Right lobe of liver (tissue), 6 donors: ENCODE data around the gene MRAP. TPM values are rescaled to one million over a fixed set of nuclear protein-coding genes. Genes with fewer than 3 reads are reported as not detected.

Experiments used
- ATAC-seq, 4 donors: fragments of 200-7000 bp; cut with Tn5 transposase; one replicate each; pipeline ENCODE4 v1.9.1; 2020; ENCODE audit warnings: mild to moderate bottlenecking in 4 of 4, moderate library complexity in 4 of 4
- DNase-seq, 3 donors: peaks; one replicate each; pipeline ENCODE4 v3.0.0-alpha.2; 2020
- H3K27ac ChIP-seq, 3 donors: fragments of 200-600 bp; one replicate each; pipeline ENCODE4 v1.8.0; 2022
- H3K27me3 ChIP-seq, 2 donors: fragments of 200-600 bp; one replicate each; pipeline ENCODE4 v1.8.0; 2022
- H3K36me3 ChIP-seq, 4 donors: fragments of 200-600 bp; sonication (generic) in 1 of 4; one replicate each; pipeline versions ENCODE4 v1.5.1 to v1.8.0; 2017 to 2022; ENCODE audit warnings: control low read depth in 1 of 4
- H3K4me1 ChIP-seq, 4 donors: fragments of 200-600 bp; sonication (generic) in 1 of 4; one replicate each; pipeline versions ENCODE4 v1.5.1 to v1.8.0; 2017 to 2022; ENCODE audit warnings: control low read depth in 1 of 4
- H3K4me3 ChIP-seq, 3 donors: fragments of 200-600 bp; one replicate each; pipeline ENCODE4 v1.8.0; 2022
- H3K9me3 ChIP-seq, 4 donors: fragments of 200-600 bp; sonication (generic) in 1 of 4; one replicate each; pipeline versions ENCODE4 v1.5.1 to v1.8.0; 2017 to 2022; ENCODE audit warnings: control low read depth in 1 of 4
- POLR2A ChIP-seq: fragments of 450-650 bp; IDR thresholded peaks from one replicate; pipeline ENCODE4 v1.6.1; 2017; ENCODE audit warnings: antibody characterized with exemption, mild to moderate bottlenecking
- WGBS: methylation state at CpG from one replicate; pipeline ENCODE4 v1.1.6; 2018; ENCODE audit warnings: low coverage, low lambda C conversion rate; ENCODE audit not compliant: insufficient coverage; ENCODE audit errors: missing lambda C conversion rate; 5-methylcytosine and 5-hydroxymethylcytosine counted together
- intact Hi-C, 2 donors: fragments of 100-400 bp; cut with DNase I; formaldehyde crosslinking; loops; one replicate each; pipeline versions ENCODE4 v1.11.2 to v1.14.1; 2022
- total RNA-seq, 6 experiments: library from RNA; depleted of rRNA in 2 of 6; stranded (reverse); fragments of >200 nt in 2 of 6; fragmentation: NEBNext Ultra II Directional in 3 of 6; extraction: Animal tissue kit (Norgen Biotek cat#: 25700) in 3 of 6; gene quantifications; one replicate each; pipeline versions ENCODE4 v1.1.0 to v1.2.4, GENCODE V29; 2016 to 2023
- TF ChIP-seq, protein P1 (sequence below), 4 donors: fragments of 200-600 bp in 3 of 4; fragments of 450-650 bp in 1 of 4; IDR thresholded peaks; one replicate each; pipeline versions ENCODE4 v1.5.1 to v1.8.0; 2016 to 2022; ENCODE audit warnings: antibody characterized with exemption in 4 of 4, mild to moderate bottlenecking in 2 of 4
- donor health status: DM: no; HTN: yes; CAD: no.
- donor health status: DM: no; HTN: no; CAD: no.
- donor health status: DM: no; HTN: no; CAD: no.
- donor health status: DM: no; HTN: yes; CAD: no.
- donor health status: DM: no; HTN: yes; CAD: no.

MRAP gene
- total RNA-seq, 6 experiments from 2014 or later = 0.37 to 3.0 (median 1.7) TPM; not detected in 1

DNA sequence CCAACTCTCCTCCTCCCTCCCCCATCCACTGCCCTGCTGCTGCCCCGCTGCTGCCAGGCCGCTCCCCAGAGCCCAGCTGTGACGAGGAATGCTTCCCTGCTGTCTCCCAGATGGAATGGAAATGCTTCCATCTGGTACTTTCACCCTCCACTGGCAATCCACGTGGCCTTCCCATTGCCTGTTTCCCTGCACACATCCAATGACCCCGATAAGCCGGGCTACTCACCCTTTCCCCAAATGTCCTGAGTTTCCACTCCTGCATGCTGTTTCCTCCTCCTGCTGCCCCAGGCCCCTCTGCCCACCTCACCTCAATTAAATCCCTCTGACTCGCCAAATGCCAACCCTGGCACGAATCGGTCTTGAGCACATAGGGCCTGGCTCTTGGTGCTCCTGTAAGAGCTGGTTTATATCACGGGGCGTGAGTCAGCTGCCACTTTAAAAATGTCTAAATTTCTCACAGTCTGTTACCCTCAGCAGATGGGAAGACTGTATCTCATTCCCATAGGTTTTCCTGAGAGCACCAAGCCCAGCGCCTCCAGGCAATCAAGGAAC is 36.4 kb downstream of the MRAP start:
- DNase-seq = peak in 1 of 3 donors; percentile 32
- TF ChIP-seq, protein P1, sequence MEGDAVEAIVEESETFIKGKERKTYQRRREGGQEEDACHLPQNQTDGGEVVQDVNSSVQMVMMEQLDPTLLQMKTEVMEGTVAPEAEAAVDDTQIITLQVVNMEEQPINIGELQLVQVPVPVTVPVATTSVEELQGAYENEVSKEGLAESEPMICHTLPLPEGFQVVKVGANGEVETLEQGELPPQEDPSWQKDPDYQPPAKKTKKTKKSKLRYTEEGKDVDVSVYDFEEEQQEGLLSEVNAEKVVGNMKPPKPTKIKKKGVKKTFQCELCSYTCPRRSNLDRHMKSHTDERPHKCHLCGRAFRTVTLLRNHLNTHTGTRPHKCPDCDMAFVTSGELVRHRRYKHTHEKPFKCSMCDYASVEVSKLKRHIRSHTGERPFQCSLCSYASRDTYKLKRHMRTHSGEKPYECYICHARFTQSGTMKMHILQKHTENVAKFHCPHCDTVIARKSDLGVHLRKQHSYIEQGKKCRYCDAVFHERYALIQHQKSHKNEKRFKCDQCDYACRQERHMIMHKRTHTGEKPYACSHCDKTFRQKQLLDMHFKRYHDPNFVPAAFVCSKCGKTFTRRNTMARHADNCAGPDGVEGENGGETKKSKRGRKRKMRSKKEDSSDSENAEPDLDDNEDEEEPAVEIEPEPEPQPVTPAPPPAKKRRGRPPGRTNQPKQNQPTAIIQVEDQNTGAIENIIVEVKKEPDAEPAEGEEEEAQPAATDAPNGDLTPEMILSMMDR (IDR thresholded peaks at IDR 0.05) = no peak
- TF ChIP-seq POLR2A = no peak
- 86% methylated on average over 12 of the region's 12 CpGs for WGBS
- Histone ChIP-seq H3K27me3 (no peaks in the 10 kb centered on the region), H3K4me3 (no peak overlapping the region), H3K27ac (no peak overlapping the region), H3K4me1 (no peaks in the 10 kb centered on the region), H3K9me3 (no peaks in the 10 kb centered on the region), H3K36me3 (peaks cover 3 to 49% (median 14%) of the 10 kb centered on the region in 4 donors)
- intact Hi-C loops = no loop called here
- ATAC-seq = peak in 1 of 4 donors; percentile 11

DNA sequence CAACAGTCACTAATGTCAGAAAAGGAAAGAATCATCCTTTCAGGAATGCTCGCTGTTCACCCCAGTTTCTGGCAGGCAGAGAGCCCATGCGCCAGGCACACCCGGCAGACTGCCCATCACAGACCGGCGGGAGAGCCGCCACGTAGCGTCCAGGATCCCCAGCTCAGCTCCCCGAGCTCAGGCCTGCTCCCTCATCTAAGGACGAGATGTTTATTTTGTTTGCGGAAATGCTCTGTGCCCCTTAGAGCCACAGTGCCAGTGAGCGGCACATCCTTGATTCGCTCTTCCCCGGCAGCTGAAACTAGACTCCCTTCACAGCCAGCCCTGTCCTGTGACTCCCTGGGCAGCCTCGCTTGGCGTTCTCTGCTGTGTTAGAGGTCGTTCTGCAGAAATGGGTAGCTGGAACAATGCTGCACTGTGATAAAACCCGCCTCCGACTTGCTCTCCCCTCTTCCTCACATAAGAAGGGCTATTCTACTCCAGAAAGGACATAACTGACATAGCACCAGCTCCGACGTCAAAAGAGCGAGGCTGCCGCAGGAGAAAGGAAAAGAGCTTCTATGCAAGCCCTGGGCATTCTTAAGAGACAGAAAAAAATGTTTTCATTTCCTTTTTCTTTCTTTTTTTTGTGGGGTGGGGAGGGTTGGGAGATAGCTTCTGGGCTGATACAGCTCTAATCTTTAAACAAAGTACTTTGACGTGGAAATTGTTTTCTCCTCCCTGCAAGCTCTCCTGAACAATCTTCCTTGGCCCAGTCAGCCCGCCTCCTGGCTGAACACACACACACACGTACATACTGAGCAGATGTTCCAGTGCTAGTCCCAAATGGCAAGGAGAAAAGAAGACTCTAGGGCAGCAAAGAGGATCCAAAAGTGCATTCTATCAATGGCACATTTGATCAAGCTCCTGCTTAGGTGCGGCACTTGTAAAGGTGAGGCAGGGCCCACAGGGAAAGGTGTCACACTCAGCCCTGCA is 37.2 kb downstream of the MRAP start:
- peaks cover 3 to 57% (median 16%) of the 10 kb centered on the region in 4 donors for H3K36me3 ChIP-seq
- WGBS = 86% methylated on average over 16 of the region's 27 CpGs
- no peak overlapping the region for H3K4me3 ChIP-seq
- ATAC-seq (peak in 2 of 4 donors; percentile 21 to 37), DNase-seq (peak in 1 of 3 donors; percentile 30)
- no peak for TF ChIP-seq POLR2A
- TF ChIP-seq, protein P1 (IDR thresholded peaks at IDR 0.05) = no peak
- H3K9me3 ChIP-seq = no peaks in the 10 kb centered on the region
- H3K27me3 ChIP-seq = no peaks in the 10 kb centered on the region
- no peaks in the 10 kb centered on the region for H3K4me1 ChIP-seq
- H3K27ac ChIP-seq = no peak overlapping the region
- intact Hi-C loops = no loop called here

DNA sequence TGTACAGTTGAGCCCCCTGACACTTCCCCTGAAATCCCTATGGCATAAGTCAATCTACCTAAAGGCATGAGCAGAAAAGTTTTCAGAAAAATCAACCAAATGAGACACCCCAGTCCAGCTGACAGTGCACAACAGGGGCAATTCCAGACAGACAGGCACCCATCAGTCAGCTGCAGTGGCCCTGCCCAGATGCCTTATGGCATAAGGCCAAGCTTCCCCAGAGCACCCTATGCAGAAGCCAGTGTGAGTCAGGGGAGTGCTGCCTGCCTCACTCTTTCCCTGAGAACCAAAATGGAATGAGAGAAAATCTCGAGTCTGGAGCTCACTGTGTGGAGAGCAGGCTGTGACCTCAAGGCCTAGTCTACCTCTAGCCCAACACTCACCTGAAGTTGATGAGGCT is 38.1 kb downstream of the MRAP start:
- H3K4me1 ChIP-seq = no peaks in the 10 kb centered on the region
- DNase-seq = peak in 1 of 3 donors; percentile 29
- H3K27me3 ChIP-seq = no peaks in the 10 kb centered on the region
- no peak overlapping the region for H3K27ac ChIP-seq
- TF ChIP-seq, protein P1 (IDR thresholded peaks at IDR 0.05) = no peak
- no peak for TF ChIP-seq POLR2A
- peaks cover 0 to 63% (median 17%) of the 10 kb centered on the region in 4 donors for H3K36me3 ChIP-seq
- H3K4me3 ChIP-seq = no peak overlapping the region
- intact Hi-C loops = no loop called here
- H3K9me3 ChIP-seq = no peaks in the 10 kb centered on the region
- 50% methylated on average over 1 of the region's 1 CpG for WGBS
- peak in 1 of 4 donors; percentile 17 for ATAC-seq

DNA sequence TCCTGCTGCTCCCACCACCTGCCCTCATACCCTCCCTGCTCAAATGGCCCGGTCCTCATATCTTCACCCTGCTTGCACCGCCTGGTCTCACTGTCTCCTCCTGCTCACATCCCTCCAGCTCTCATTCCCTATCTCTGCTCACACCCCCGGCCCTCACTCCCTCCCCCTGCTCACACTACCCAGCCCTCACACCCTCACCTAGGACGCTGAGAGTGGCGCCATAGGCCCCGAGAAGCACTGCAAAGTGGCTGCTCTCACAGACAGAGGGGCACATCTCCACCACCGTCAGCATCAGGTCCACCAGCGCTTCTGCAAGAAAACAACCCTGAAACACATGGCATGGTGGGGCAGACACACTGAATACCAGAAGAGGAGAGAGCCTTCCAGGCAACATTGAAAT is 38.6 kb downstream of the MRAP start:
- Histone ChIP-seq H3K36me3 (peaks cover 0 to 64% (median 18%) of the 10 kb centered on the region in 4 donors), H3K27me3 (no peaks in the 10 kb centered on the region), H3K9me3 (no peaks in the 10 kb centered on the region), H3K4me3 (no peak overlapping the region), H3K27ac (no peak overlapping the region), H3K4me1 (no peaks in the 10 kb centered on the region)
- 91% methylated on average over 8 of the region's 8 CpGs for WGBS
- intact Hi-C loops = no loop called here
- peak in 1 of 4 donors; percentile 24 for ATAC-seq
- TF ChIP-seq, protein P1 (IDR thresholded peaks at IDR 0.05) = no peak
- no peak for TF ChIP-seq POLR2A
- DNase-seq = peak in 1 of 3 donors; percentile 20
